Fibroblast of lung (primary cell): Measurements from ENCODE around the gene GPM6B.

Experiments used
- CTCF ChIP-seq, 2 donors: IDR thresholded peaks in 1 of 2; conservative IDR thresholded peaks in 1 of 2; 1 replicate in 1 of 2; 2 replicates in 1 of 2; pipeline ENCODE4 v1.5.1; 2011 to 2012; ENCODE audit warnings: low read length in 2 of 2, control low read depth in 1 of 2, inconsistent platforms in 1 of 2, low read depth in 1 of 2, mild to moderate bottlenecking in 1 of 2
- EZH2 ChIP-seq: IDR thresholded peaks from 2 replicates; pipeline ENCODE4 v1.5.1; 2012; ENCODE audit warnings: low read length, control low read depth, mild to moderate bottlenecking; ENCODE audit errors: missing control alignments

- TF ChIP-seq CTCF (conservative IDR thresholded peaks at IDR 0.05 in 1 of 2, IDR thresholded peaks at IDR 0.05 in 1 of 2; ENCODE audit: low read depth in 1 of 2, low read length in 2 of 2) (no peak), EZH2 (no peak)
Observed at GRCh38 chrX:13808293-13808692, 8.6 kb downstream of the GPM6B start.
